Activated naive CD4-positive, alpha-beta T cell treated with anti-CD3 and anti-CD28 coated beads, Interleukin-2, amount 50 U/mL, for 24 hours (primary cell): ENCODE data around the gene BAZ2A.
A peak's percentile ranks its signal among the peaks of the same experiment; 100 is the strongest.

Experiments
- H3K27ac Mint-ChIP-seq: one replicate; pipeline ENCODE4 v1.8.0; 2021; ENCODE audit warnings: mild to moderate bottlenecking, mixed read lengths
- H3K27me3 Mint-ChIP-seq: one replicate; pipeline ENCODE4 v1.8.0; 2021; ENCODE audit warnings: mixed read lengths
- H3K36me3 Mint-ChIP-seq: one replicate; pipeline ENCODE4 v1.8.0; 2021; ENCODE audit warnings: mixed read lengths
- H3K4me1 Mint-ChIP-seq: one replicate; pipeline ENCODE4 v1.8.0; 2021; ENCODE audit warnings: mixed read lengths
- H3K4me3 Mint-ChIP-seq: one replicate; pipeline ENCODE4 v1.8.0; 2021; ENCODE audit warnings: mild to moderate bottlenecking, mixed read lengths
- H3K9me3 Mint-ChIP-seq: one replicate; pipeline ENCODE4 v1.8.0; 2021; ENCODE audit warnings: mixed read lengths

BAZ2A gene

DNA sequence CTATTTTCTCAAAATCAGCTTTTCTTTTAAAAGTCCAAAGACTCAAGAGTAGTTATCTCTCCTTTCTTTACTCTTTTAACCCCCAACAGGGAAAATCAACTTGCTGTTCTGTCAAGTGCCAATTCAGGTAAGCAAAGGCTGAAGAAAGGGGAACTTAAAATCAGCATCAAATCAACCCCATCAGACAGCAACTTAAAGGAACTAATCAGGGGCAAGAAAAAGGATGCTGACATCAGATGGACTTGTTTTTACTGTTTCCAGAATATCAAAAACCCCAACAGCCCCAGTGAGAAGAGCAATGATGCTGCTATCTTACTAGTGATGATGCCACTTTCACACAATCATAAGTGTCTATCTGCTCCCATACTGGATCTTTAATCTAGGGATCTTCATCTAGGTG lies 3.4 kb downstream of the BAZ2A start:
- Mint-ChIP-seq H3K36me3 (peaks cover 3% of the 10 kb centered on the region), H3K27ac (peak overlapping the region; percentile 55), H3K4me1 (peaks cover 73% of the 10 kb centered on the region), H3K27me3 (no peaks in the 10 kb centered on the region), H3K9me3 (no peaks in the 10 kb centered on the region), H3K4me3 (no peak overlapping the region)

- Mint-ChIP-seq H3K36me3 (peaks cover 3% of the 10 kb centered on the region), H3K4me1 (peaks cover 67% of the 10 kb centered on the region), H3K27ac (peak overlapping the region; percentile 90), H3K4me3 (no peak overlapping the region), H3K27me3 (no peaks in the 10 kb centered on the region), H3K9me3 (no peaks in the 10 kb centered on the region)
Observed at GRCh38 chr12:56622535-56622934, 7.6 kb downstream of the BAZ2A start.

GRCh38 chr12:56616925-56617324 lies 13.2 kb downstream of the BAZ2A start:
- no peak overlapping the region for H3K4me3 Mint-ChIP-seq
- H3K4me1 Mint-ChIP-seq: peaks cover 33% of the 10 kb centered on the region
- no peaks in the 10 kb centered on the region for H3K9me3 Mint-ChIP-seq
- peak overlapping the region; percentile 66 for H3K27ac Mint-ChIP-seq
- peaks cover 9% of the 10 kb centered on the region for H3K36me3 Mint-ChIP-seq
- H3K27me3 Mint-ChIP-seq: no peaks in the 10 kb centered on the region

GRCh38 chr12:56616244-56616643 lies 13.9 kb downstream of the BAZ2A start:
- no peak overlapping the region for H3K27ac Mint-ChIP-seq
- peaks cover 32% of the 10 kb centered on the region for H3K4me1 Mint-ChIP-seq
- H3K4me3 Mint-ChIP-seq: no peak overlapping the region
- no peaks in the 10 kb centered on the region for H3K27me3 Mint-ChIP-seq
- no peaks in the 10 kb centered on the region for H3K9me3 Mint-ChIP-seq
- H3K36me3 Mint-ChIP-seq: peaks cover 9% of the 10 kb centered on the region

DNA sequence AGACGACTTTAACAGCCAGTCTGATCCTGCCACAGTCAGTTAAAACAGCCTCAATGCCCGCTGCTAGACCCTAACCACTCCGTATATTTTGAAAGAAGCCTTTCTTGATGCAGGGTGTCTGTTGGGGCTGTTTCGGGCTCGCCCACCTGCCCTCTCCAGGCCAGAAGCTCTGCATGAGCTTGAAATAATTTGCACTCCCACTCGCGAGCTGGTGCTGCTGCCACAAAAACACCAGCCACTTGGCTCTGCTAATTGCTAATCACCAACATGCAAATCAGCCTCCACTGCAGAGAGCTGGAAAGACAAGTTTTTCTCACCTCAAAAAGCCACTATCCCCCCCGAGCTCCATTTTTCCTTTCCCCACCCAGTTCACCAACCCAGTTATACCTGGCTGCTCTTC lies 15.5 kb downstream of the BAZ2A start:
- Mint-ChIP-seq H3K27ac (peak overlapping the region; percentile 0), H3K4me3 (no peak overlapping the region), H3K4me1 (peaks cover 21% of the 10 kb centered on the region), H3K36me3 (peaks cover 12% of the 10 kb centered on the region), H3K27me3 (no peaks in the 10 kb centered on the region), H3K9me3 (no peaks in the 10 kb centered on the region)

GRCh38 chr12:56604355-56604754 lies 25.8 kb downstream of the BAZ2A start:
- Mint-ChIP-seq H3K9me3 (no peaks in the 10 kb centered on the region), H3K36me3 (peaks cover 13% of the 10 kb centered on the region), H3K4me3 (no peak overlapping the region), H3K27me3 (no peaks in the 10 kb centered on the region), H3K27ac (no peak overlapping the region), H3K4me1 (no peaks in the 10 kb centered on the region)

DNA sequence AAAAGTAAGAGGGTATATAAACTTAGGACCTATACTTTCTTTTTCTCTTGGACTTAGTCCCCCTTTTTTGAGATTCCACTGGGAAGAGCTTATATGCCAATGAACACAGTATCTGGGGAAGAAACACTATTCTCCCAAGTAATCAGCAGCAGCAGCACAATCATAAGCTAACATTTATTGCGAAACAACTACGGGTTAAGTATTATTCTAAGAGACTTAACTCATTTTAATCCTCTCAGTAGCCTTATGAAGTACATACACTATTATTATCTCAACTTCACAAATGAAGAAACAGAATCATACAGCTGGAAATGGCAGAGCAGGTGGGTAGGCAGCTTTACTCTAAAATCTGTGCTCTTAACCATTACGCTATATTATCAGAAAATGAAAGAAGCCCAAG lies 27.9 kb downstream of the BAZ2A start:
- Mint-ChIP-seq H3K4me3 (no peak overlapping the region), H3K27ac (peak overlapping the region; percentile 51), H3K27me3 (no peaks in the 10 kb centered on the region), H3K4me1 (no peaks in the 10 kb centered on the region), H3K36me3 (peaks cover 16% of the 10 kb centered on the region), H3K9me3 (no peaks in the 10 kb centered on the region)

DNA sequence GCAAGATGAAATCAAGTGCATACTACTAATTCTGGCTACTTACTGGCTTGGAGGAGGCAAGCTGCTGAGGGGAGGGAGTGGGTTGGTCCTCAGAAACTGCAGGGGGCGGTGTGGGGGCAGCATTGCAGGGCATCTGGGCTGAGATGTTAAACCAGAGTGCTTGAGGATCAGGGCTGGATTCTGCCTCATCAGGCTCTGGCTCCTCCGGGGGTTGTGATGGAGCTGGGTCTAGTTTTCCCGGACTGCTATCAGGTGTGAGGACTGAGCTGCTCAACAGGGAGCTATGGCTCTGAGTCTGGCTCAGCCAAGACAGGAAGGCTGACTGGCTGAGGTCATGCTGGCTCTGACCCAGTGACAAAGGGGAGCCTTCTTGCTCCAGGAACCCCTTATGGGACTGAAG lies 28.6 kb downstream of the BAZ2A start:
- H3K36me3 Mint-ChIP-seq: peaks cover 16% of the 10 kb centered on the region
- H3K9me3 Mint-ChIP-seq: no peaks in the 10 kb centered on the region
- no peaks in the 10 kb centered on the region for H3K4me1 Mint-ChIP-seq
- H3K27ac Mint-ChIP-seq: no peak overlapping the region
- H3K4me3 Mint-ChIP-seq: no peak overlapping the region
- no peaks in the 10 kb centered on the region for H3K27me3 Mint-ChIP-seq

- Mint-ChIP-seq H3K27ac (no peak overlapping the region), H3K4me1 (no peaks in the 10 kb centered on the region), H3K9me3 (no peaks in the 10 kb centered on the region), H3K36me3 (peaks cover 10% of the 10 kb centered on the region), H3K4me3 (no peak overlapping the region), H3K27me3 (no peaks in the 10 kb centered on the region)
Observed at GRCh38 chr12:56600753-56601152, 29.4 kb downstream of the BAZ2A start.

DNA sequence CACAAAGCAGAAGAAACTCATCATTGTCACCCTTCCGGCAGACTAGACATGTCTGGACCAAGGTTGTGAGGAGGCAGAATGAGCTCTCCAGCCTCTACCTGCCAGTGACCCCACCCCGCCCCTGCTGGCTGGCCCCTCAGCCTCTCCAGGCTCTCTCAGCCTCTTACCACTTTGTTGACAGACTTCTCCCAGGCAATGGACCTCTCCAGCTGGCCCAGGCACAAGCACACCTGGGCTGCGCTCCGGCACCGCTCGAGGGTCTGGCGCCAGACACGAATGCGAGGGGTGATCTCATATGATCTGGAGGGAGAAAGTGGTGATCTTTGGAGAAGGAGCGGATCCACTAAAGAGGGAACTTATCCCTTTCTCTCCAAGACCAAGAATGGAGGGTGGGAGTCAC lies 30.3 kb downstream of the BAZ2A start:
- Mint-ChIP-seq H3K27me3 (no peaks in the 10 kb centered on the region), H3K9me3 (no peaks in the 10 kb centered on the region), H3K27ac (no peak overlapping the region), H3K4me3 (no peak overlapping the region), H3K36me3 (peaks cover 7% of the 10 kb centered on the region), H3K4me1 (no peaks in the 10 kb centered on the region)

DNA sequence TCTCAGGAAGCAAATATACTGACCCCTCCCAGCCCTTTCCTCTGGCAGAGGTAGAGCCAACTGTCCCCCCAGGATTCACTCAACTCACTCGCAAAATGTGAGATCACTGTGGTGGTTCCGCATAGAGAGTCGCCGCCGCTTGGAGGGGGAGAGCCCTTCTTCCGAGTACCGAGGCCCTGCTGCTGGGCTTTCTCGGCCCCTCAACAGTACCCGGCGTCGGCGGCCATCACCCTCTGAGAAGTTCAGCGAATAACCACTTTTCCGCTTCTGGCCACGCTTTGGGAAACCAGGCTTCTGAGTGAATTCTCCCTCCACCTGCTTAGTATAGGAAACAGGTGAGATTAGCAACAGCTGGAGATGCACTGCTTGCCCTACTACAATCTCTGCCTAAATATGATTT lies 31.1 kb downstream of the BAZ2A start:
- peaks cover 7% of the 10 kb centered on the region for H3K36me3 Mint-ChIP-seq
- no peak overlapping the region for H3K27ac Mint-ChIP-seq
- no peaks in the 10 kb centered on the region for H3K27me3 Mint-ChIP-seq
- H3K4me3 Mint-ChIP-seq: no peak overlapping the region
- H3K9me3 Mint-ChIP-seq: no peaks in the 10 kb centered on the region
- peaks cover 1% of the 10 kb centered on the region for H3K4me1 Mint-ChIP-seq

- H3K9me3 Mint-ChIP-seq: no peaks in the 10 kb centered on the region
- peak overlapping the region; percentile 51 for H3K27ac Mint-ChIP-seq
Observed at GRCh38 chr12:56596815-56597214, 33.3 kb downstream of the BAZ2A start.

GRCh38 chr12:56593909-56594621 lies 36.1 kb downstream of the BAZ2A start:
- Mint-ChIP-seq H3K4me1 (peaks cover 3% of the 10 kb centered on the region), H3K27ac (no peak overlapping the region), H3K4me3 (peak overlapping the region; percentile 15)

More at GRCh38 chr12:56596815-56597214, 33.3 kb downstream of the BAZ2A start:
- no peaks in the 10 kb centered on the region for H3K27me3 Mint-ChIP-seq
- peaks cover 5% of the 10 kb centered on the region for H3K36me3 Mint-ChIP-seq
- peaks cover 3% of the 10 kb centered on the region for H3K4me1 Mint-ChIP-seq
- no peak overlapping the region for H3K4me3 Mint-ChIP-seq

GRCh38 chr12:56591961-56592360 lies 38.2 kb downstream of the BAZ2A start:
- H3K27ac Mint-ChIP-seq: no peak overlapping the region
- no peak overlapping the region for H3K4me3 Mint-ChIP-seq
- H3K36me3 Mint-ChIP-seq: peaks cover 2% of the 10 kb centered on the region
- no peaks in the 10 kb centered on the region for H3K9me3 Mint-ChIP-seq
- H3K27me3 Mint-ChIP-seq: no peaks in the 10 kb centered on the region
- peaks cover 3% of the 10 kb centered on the region for H3K4me1 Mint-ChIP-seq

More at GRCh38 chr12:56593909-56594621, 36.1 kb downstream of the BAZ2A start:
- no peaks in the 10 kb centered on the region for H3K27me3 Mint-ChIP-seq
- peaks cover 3% of the 10 kb centered on the region for H3K36me3 Mint-ChIP-seq
- no peaks in the 10 kb centered on the region for H3K9me3 Mint-ChIP-seq

- Mint-ChIP-seq H3K27ac (no peak overlapping the region), H3K4me1 (peaks cover 3% of the 10 kb centered on the region), H3K27me3 (no peaks in the 10 kb centered on the region), H3K36me3 (peaks cover 2% of the 10 kb centered on the region), H3K9me3 (no peaks in the 10 kb centered on the region), H3K4me3 (no peak overlapping the region)
Observed at GRCh38 chr12:56591126-56591525, 39.0 kb downstream of the BAZ2A start.

DNA sequence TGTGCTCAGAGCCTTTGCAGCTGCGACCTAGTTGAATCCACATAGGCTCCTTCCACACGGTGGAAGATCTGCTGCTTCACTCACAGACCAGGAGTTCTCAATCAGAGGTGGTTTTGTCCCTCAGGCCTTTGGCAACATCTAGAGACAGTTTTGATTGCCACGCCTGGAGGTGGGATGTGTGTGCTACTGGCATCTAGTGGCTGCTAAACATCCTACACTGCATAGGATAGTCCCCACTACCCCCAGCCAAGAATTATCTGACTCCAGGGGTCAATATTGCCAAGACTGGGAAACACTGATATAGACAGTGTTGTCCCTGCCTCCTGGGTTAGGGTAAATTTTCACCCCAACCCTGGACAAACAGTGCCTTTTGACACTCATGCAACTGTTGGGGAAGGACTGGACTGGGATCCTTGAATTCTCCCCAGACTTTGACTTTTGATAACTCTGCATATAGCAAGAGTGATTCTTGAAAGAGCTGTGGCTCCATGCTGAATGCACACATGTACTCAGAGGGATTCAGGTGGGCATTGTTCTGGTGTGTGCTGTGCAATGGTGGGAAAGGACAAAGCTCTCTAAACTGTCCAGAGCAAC lies 39.8 kb downstream of the BAZ2A start:
- Mint-ChIP-seq H3K4me1 (peaks cover 3% of the 10 kb centered on the region), H3K36me3 (peaks cover 2% of the 10 kb centered on the region), H3K27me3 (no peaks in the 10 kb centered on the region), H3K4me3 (no peak overlapping the region), H3K9me3 (no peaks in the 10 kb centered on the region), H3K27ac (no peak overlapping the region)
